Kidney (tissue), 14 donors: Measurements from ENCODE around the gene SCN5A. TPM values are rescaled to one million over a fixed set of nuclear protein-coding genes. Genes with fewer than 3 reads are reported as not detected.

Experiments used
- DNase-seq, 5 donors: peaks; one replicate each; pipeline ENCODE4 v3.0.0-alpha.2; 2013 to 2020
- FAIRE-seq: peaks from 2 replicates; lab custom pipeline; 2012; peaks lifted over from hg19 to GRCh38; lab: Jason Lieb, UNC
- H3K27ac ChIP-seq, 2 donors: one replicate each; pipeline ENCODE4 v1.7.0; 2013; ENCODE audit warnings: low read depth in 2 of 2, low read length in 2 of 2, inconsistent platforms in 1 of 2
- H3K27me3 ChIP-seq: one replicate; pipeline ENCODE4 v1.7.1; 2013; ENCODE audit warnings: low read length, inconsistent platforms; ENCODE audit not compliant: control insufficient read depth, insufficient read depth
- H3K36me3 ChIP-seq, 3 donors: one replicate each; pipeline versions ENCODE4 v1.7.0 to v1.7.1; 2013; ENCODE audit warnings: low read length in 3 of 3, control low read depth in 1 of 3, inconsistent platforms in 1 of 3; ENCODE audit not compliant: insufficient read depth in 3 of 3, control insufficient read depth in 2 of 3
- H3K4me1 ChIP-seq, 3 donors: one replicate each; pipeline versions ENCODE4 v1.7.0 to v1.7.1; 2013; ENCODE audit warnings: low read length in 3 of 3, inconsistent platforms in 1 of 3, low read depth in 1 of 3; ENCODE audit not compliant: control insufficient read depth in 2 of 3, insufficient read depth in 2 of 3
- H3K4me3 ChIP-seq, 3 donors: one replicate each; pipeline versions ENCODE4 v1.7.0 to v1.8.1; 2013; ENCODE audit warnings: low read length in 3 of 3, control low read depth in 1 of 3, inconsistent platforms in 1 of 3
- H3K9ac ChIP-seq, 3 donors: one replicate each; pipeline versions ENCODE4 v1.7.0 to v1.7.1; 2013; ENCODE audit warnings: low read length in 3 of 3, control low read depth in 1 of 3, inconsistent platforms in 1 of 3
- H3K9me3 ChIP-seq, 3 donors: one replicate each; pipeline versions ENCODE4 v1.7.0 to v1.7.1; 2013; ENCODE audit warnings: low read length in 3 of 3, control low read depth in 1 of 3, inconsistent platforms in 1 of 3; ENCODE audit not compliant: control insufficient read depth in 2 of 3, insufficient read depth in 1 of 3
- CTCF ChIP-seq: IDR thresholded peaks from 3 replicates; pipeline ENCODE4 v1.5.1; 2012; ENCODE audit warnings: mild to moderate bottlenecking, moderate library complexity, borderline replicate concordance; ENCODE audit not compliant: insufficient read depth; ENCODE audit errors: extremely low read depth
- intact Hi-C: fragments of 100-400 bp; cut with DNase I; formaldehyde crosslinking; loops from one replicate; pipeline ENCODE4 v1.11.1; 2022
- polyA plus RNA-seq: library from polyadenylated mRNA; stranded (reverse); fragments of 350-450 nt; fragmentation: Illumina TruSeq; extraction: RNeasy Lipid Tissue Mini Kit (QIAGEN cat#74804); gene quantifications from one replicate; pipeline ENCODE4 v1.2.3, GENCODE V29; 2014; ENCODE audit warnings: low read depth, low replicate concordance; ENCODE audit not compliant: insufficient read depth
- total RNA-seq: library from RNA; stranded (reverse); fragmentation: NEBNext Ultra II Directional; extraction: Animal tissue kit (Norgen Biotek cat#: 25700); gene quantifications from one replicate; pipeline ENCODE4 v1.2.1, GENCODE V29; 2021
- donor health status: control.
- donor health status: control.
- donor health status: control.
- donor health status: control.
- donor health status: control.
- donor health status: DM: yes; HTN: yes; CAD: no.
- donor health status: Normal renal cell carcinoma (clear cell type).

SCN5A gene
- total and polyA plus RNA-seq, 2 donors from 2014 or later: 0.06 to 0.72 TPM

DNA sequence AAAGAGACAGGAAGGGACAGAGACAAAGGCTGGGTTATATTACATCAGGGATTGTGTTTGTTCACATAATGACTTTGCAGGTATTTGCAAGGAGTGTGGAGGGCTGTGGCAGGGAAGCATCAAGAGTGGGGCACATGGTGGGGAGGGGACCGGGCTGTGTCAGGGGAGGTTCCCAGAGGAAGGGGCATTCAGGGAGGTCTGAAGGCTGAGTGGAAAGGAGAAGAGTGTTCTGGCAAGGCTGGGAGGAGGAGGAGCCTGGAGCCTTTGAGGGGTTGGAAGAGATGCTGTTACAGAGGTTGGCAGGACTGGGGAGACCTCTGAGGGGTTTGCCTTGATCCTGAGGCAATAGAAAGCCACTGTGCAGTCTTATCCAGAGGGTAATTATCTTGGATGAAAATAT, 103.9 kb downstream of the SCN5A start:
- intact Hi-C loops: no loop called here
- Histone ChIP-seq H3K9ac (no peak overlapping the region), H3K27ac (no peak overlapping the region), H3K4me1 (no peaks in the 10 kb centered on the region), H3K4me3 (no peak overlapping the region), H3K36me3 (no peaks in the 10 kb centered on the region), H3K9me3 (no peaks in the 10 kb centered on the region), H3K27me3 (no peaks in the 10 kb centered on the region)
- TF ChIP-seq CTCF: no peak
- FAIRE-seq (no peak), DNase-seq (peak in 2 of 5 donors; percentile 20 to 22)

DNA sequence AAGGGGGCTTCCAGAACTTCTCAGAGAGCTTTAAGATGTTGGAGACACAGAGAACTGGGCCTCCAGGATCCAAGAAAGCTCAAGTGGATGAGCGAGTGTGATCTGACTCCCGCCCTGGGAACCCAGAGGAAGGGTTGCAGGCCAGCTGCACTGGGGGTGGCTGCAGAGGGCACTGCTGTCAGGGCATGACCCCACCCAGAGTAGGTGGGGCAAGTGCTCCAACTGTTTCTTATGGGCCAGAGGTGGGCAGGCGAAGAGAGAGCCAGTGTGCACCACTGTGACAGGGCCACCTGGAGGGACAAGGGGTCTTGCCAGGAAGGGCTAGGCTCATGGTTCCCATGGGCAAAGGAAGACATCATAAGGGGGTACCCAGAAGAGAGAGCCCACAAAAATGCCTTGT, 104.6 kb downstream of the SCN5A start:
- no peak for FAIRE-seq
- Histone ChIP-seq H3K27ac (no peak overlapping the region), H3K9ac (no peak overlapping the region), H3K9me3 (no peaks in the 10 kb centered on the region), H3K4me1 (no peaks in the 10 kb centered on the region), H3K4me3 (no peak overlapping the region), H3K27me3 (no peaks in the 10 kb centered on the region), H3K36me3 (no peaks in the 10 kb centered on the region)
- no peak for TF ChIP-seq CTCF
- no peak for DNase-seq
- intact Hi-C loops: no loop called here

DNA sequence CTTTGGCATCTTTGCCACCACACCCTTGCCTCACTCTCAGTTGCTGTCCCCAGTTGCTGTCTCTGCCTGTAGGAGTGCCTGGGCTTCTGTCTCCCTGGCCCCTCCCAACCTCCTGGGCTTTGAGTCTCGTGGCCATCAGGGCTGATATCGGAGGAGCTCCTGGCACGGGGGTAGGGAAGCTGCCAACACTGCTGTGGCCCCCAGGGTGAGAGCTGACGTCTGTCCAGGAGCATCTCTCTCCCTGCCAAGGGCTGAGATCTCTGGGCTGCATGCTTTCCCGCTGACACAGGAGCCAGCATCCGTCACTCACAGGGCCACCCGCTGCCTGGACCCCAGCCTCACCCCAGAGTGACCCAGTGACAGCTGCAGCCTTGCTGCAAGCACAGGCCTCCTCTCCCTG, 105.9 kb downstream of the SCN5A start:
- no peaks in the 10 kb centered on the region for H3K27me3 ChIP-seq
- no peaks in the 10 kb centered on the region for H3K4me1 ChIP-seq
- no peak overlapping the region for H3K27ac ChIP-seq
- H3K9ac ChIP-seq: no peak overlapping the region
- no peak overlapping the region for H3K4me3 ChIP-seq
- H3K9me3 ChIP-seq: no peaks in the 10 kb centered on the region
- FAIRE-seq: no peak
- DNase-seq: no peak
- intact Hi-C loops: no loop called here
- H3K36me3 ChIP-seq: no peaks in the 10 kb centered on the region
- TF ChIP-seq CTCF: no peak
